Midbrain (tissue), 1 donor: ENCODE data around the gene SYMPK.

Experiments
- DNase-seq: peaks from one replicate; lab custom pipeline; 2025; lab: John Stamatoyannopoulos, UW

Gene SYMPK

GRCh38 chr19:45766869-45767346 lies 96.0 kb downstream of the SYMPK start:
- no peak for DNase-seq

GRCh38 chr19:45766296-45766868 lies 96.6 kb downstream of the SYMPK start:
- no peak for DNase-seq

DNA sequence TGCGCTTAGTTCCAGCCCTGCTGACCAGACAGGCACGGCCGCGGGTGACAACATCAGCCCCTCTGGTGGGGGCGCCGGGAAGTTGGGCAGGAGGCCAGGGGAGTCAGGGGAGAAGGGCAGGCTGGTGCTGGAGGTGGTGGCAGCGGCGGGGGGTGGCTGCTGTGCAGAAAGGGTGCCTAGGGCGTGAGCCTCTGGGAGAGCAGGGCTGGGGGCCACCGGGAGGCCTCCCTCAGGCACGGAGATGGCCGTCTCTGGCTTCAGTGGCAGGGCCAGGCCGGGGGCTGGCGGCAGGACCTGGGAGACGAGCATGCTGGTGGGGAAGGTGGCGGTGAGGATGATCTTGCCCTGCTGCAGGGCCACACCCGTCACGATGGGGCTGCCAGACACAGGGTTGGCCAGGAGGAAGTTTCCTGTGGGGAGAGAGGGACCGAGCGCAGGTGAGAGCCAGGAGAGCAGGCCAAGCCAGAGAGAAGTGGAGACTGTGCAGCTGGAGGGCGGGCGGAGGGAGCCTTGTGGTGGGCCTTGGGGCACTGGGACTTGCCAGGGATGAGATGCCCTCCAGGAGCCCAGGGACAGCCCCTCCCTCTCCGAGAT lies 97.1 kb downstream of the SYMPK start:
- no peak for DNase-seq
